ENCODE results near the gene HSPBAP1.
"Not testable (repeated sequence)": the region's sequence is repeated elsewhere in the genome, so short reads cannot be mapped to it uniquely, and the experiment has no call there.

HSPBAP1 gene

GRCh38 chr3:122785231-122785630 is 8.4 kb downstream of the HSPBAP1 start:
- in situ Hi-C loops (cut with MboI; ENCODE audit: low sequenced_read_pairs) = no loop called here

DNA sequence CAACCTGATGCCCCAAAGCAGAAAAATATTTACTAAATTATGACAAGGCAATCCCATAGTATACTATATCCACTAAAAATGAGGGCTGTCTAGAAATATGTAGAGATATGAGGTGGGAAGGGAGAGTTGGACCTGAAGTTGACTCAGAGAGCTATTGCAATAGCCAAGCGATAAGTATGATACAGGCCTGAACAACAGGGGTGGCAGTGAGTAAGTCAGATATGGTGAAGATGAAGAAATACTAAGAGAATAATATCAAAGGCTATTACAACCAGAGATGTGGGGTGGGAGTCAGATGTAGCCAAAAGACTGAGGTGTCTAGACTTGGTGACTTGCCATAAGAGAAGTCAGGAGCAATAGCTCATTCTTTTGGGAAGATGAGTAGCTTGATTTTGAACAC is 9.2 kb downstream of the HSPBAP1 start:
- in situ Hi-C loops (cut with MboI; ENCODE audit: low sequenced_read_pairs) = no loop called here

DNA sequence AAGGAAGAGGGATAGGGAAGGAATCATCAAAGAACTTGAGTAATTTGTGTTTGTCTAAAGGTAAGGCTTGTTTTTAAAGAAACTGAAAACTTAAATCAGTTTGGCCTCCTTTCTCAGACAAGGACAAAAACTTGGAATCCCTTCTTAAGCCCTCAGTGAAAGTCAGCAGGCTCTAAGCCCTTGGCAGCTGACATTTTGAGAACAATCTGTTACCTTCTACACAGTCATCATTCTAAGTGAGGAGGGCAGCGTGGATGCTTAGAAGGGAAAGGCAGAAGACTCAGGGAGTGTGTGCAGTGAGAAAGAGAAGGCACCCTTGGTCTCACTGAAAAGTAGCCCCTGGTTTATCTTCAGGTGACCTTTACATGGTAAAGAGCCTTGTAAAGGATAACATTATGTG is 10.8 kb downstream of the HSPBAP1 start:
- in situ Hi-C loops (cut with MboI; ENCODE audit: low sequenced_read_pairs) = no loop called here

DNA sequence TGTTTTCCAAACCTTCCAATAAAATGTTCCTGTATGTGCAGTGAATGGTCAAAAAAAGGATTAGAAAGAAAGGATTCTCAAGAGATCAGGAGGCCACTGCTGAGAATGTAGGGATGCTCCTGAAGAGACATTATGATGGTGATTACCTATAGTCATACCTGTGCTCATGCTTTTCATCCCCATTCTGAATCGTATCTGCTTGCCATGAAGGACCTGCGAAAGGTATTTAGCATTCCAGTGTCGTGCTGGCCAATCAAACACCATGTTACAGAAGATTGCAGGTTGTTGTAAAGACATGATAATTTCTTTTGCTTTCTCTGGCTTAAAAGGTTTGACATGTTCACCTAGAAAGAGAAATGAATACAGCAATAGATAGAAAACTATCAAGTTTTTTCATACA is 16.1 kb downstream of the HSPBAP1 start:
- in situ Hi-C loops (cut with MboI; ENCODE audit: low sequenced_read_pairs) = no loop called here

- in situ Hi-C loops (cut with MboI; ENCODE audit: low sequenced_read_pairs) = no loop called here
Observed at GRCh38 chr3:122776675-122777468, 16.8 kb downstream of the HSPBAP1 start.

DNA sequence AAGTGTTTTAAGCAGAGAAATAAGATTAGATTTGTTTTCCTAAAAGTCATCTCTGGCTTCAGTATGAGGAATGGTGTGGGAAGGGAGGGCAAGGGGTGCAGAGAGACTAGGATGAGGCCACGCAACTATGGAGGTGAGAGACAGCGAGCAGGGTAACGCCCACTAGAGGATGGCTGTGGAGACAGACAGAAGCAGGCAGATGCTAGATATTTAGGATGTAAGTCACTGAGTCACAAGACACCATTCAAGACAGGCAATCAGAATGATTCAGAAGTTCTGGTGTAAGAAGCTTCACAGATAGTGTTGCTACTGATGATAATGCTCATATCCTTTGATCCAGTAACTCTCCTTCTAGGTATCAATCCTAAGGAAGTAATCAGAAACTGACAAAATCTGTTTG is 19.1 kb downstream of the HSPBAP1 start:
- in situ Hi-C loops (cut with MboI; ENCODE audit: low sequenced_read_pairs) = no loop called here

DNA sequence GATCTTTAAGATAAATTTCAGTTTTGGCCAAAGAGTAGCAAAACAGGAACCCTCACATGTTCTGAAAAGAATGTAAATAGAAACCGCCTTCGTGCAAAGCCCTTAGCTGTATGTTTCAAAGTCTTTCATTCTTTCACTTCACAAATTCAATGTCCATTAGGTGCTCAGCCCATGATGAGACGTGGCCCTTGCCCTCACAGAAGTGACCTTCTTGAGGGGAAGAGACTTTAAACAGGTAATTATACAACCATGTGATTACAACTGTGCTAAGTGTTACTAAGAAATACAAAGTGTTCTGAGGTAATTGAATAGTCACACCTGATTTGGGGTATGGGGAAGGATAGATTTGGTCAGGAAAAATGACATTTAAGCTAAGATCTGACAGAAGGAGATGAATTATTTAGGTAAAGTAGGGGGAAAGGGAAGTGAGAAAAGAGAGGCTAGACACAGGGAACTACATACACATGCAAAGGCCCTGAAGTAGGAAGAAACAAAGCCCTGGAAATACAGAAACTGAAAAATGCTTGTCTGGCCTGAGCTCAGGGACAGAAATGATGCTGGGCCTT is 19.6 kb downstream of the HSPBAP1 start:
- in situ Hi-C loops (cut with MboI; ENCODE audit: low sequenced_read_pairs) = no loop called here

DNA sequence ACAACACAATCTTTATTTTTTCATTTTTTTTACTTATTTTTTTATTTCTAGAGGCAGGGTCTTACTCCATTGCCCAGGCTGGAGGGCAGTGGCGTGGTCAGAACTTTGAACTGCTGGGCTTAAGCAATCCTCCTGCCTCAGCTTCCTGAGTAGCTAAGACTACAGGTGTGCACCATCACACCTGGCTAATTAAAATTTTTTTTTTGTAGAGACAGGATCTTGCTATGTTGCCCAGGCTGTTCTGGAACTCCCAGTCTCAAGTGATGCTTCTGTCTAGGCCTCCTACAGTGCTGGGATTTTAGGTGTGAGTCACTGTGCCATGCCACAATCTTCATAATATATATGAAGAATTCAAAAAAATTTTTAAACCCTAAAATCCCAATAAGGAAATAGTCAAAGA is 20.8 kb downstream of the HSPBAP1 start:
- in situ Hi-C loops (cut with MboI; ENCODE audit: low sequenced_read_pairs) = no loop called here

DNA sequence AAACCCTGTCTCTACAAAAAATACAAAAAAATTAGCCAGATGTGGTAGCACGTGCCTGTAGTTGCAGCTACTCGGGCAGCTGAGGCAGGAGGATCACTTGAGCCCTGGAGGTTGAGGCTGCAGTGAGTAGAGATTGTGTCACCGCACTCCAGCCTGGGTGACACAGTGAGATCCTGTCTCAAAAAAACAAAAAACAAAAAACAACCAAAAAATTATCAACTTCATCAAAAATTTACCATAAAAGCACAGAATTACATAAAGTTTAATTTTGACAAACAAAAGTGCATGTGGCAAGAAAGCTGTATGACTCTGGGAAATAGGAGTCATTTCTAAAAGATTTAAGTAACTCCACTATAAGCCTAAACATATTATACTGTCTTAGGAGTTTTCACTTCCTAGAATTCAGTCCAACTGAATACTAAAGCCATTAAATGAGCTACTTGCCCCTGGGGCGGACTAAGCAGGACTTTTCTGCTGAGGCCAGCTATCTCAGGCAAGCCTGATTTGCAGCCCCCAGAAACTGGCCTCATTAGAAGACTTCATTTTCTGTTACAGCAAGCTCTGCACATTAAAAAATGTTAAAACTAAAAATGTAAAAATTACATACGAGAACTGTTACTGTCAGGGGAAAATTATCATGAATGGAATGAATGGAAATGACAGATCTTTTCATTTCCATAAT is 23.0 kb downstream of the HSPBAP1 start:
- in situ Hi-C loops (cut with MboI; ENCODE audit: low sequenced_read_pairs) = no loop called here

DNA sequence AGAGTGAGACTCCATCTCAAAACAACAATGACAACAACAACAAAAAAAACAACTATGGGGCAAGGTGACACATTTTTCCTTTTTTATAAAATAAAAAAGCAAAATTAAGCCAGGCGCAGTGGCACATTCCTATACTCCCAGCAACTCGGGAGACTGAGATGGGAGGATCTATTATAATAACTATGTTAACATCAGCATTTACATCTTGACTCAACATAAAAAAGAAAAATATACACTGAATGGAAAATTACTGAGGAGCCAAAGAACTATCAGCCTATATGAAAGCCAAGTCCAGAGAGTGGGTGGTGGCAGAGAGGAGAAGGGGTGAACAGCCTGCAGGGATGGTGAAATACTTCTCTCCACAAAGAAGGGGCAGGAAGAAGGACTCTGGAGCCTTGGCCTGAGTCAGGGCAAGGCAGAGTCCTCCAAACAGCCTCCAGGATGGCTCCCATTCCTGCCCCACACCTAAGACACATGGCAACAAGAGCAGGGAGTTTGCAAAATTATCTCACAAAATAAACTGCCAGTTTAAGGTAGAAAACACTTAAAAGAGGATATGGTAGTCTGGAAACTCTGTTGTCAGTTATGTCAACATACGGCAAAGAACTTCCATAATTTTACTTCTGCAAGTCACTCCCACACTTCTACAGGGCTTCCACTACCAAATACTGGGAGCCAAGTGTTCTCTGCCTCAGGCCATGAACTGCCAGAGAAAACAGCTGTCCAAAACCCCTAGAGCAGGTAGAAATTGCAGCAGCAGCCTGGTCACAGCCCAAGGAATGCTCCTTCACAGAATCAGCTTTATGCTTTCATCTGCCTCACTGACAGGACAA is 25.9 kb downstream of the HSPBAP1 start:
- in situ Hi-C loops (cut with MboI; ENCODE audit: low sequenced_read_pairs) = no loop called here

GRCh38 chr3:122766430-122766829 is 27.2 kb downstream of the HSPBAP1 start:
- in situ Hi-C loops (cut with MboI; ENCODE audit: low sequenced_read_pairs) = no loop called here

- in situ Hi-C loops (cut with MboI; ENCODE audit: low sequenced_read_pairs) = no loop called here
Observed at GRCh38 chr3:122760453-122761271, 33.0 kb downstream of the HSPBAP1 start.

DNA sequence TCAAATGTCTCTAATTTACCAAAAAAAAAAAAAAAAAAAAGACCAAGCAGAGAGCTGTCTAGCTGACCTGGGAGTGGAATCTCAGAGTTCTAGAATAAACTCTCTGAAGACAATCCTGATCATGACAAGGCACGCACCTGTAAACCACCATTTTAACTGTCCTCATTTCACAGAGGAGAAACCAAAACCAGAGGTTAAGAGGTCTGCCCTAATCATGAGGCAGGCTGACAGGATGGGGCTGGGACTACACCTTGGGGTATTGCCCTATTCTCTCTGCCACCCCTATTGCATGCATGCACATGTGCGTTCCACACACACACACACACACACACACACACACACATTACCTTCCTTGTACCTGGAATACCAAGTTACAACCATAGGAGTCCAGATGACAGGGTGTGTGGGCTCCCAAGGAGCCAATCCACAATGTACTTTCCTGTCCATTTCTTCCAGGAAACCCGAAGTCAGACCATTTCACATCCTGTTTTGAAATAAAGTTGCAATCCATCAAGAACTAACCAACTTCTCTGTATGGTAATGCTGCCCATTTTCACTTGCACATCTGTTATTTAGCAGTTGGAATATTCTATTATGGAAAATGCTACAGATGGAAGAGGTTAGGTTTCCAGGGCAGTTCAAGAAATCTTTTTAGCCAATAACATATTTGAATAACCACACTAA is 34.6 kb downstream of the HSPBAP1 start:
- in situ Hi-C loops (cut with MboI; ENCODE audit: low sequenced_read_pairs) = no loop called here

GRCh38 chr3:122755491-122755890 is 38.1 kb downstream of the HSPBAP1 start:
- in situ Hi-C loops (cut with MboI; ENCODE audit: low sequenced_read_pairs) = no loop called here

DNA sequence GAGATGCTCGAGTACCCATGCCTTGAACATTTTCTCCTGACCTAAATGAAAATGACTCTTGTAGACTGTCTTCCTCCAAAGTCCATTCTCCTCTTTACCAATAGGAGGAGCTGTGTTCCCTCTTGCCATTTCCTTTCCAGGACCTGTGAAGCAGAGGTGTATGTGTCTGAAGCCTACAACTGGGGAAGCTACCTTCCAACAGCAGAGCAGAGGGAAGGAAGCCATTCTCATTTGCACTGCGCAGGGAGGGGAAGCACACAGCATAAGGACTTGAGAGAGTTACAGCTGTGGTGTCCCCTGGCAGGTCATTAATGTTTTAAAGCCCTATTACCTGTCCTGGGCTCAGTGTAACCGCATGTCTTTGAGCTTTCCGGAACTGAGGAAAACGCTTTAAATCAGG is 38.7 kb downstream of the HSPBAP1 start:
- in situ Hi-C loops (cut with MboI; ENCODE audit: low sequenced_read_pairs) = no loop called here

- in situ Hi-C loops (cut with MboI; ENCODE audit: low sequenced_read_pairs) = no loop called here
Observed at GRCh38 chr3:122748347-122748746, 45.3 kb downstream of the HSPBAP1 start.

DNA sequence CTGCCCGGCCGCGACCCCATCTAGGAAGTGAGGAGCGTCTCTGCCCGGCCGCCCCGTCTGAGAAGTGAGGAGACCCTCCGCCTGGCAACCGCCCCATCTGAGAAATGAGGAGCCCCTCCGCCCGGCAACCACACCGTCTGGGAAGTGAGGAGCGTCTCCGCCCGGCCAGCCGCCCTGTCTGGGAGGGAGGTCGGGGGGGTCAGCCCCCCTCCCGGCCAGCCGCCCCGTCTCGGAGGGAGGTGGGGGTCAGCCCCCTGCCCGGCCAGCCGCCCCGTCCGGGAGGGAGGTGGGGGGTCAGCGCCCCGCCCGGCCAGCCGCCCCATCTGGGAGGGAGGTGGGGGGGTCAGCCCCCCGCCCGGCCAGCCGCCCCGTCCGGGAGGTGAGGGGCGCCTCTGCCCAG is 46.3 kb downstream of the HSPBAP1 start:
- in situ Hi-C loops (cut with MboI; ENCODE audit: low sequenced_read_pairs) = not testable (repeated sequence)

- in situ Hi-C loops (cut with MboI; ENCODE audit: low sequenced_read_pairs) = no loop called here
Observed at GRCh38 chr3:122745369-122746021, 48.1 kb downstream of the HSPBAP1 start.

GRCh38 chr3:122743581-122744120 is 50.0 kb downstream of the HSPBAP1 start:
- in situ Hi-C loops (cut with MboI; ENCODE audit: low sequenced_read_pairs) = no loop called here

Data from hTERT RPE-1 (cell line).